SHP77 treated with DMSO at 0.1 percent for 48 hours (cell line): ENCODE data around the gene GALNT2.

ENCODE experiments used
- DNase-seq: peaks from one replicate; lab custom pipeline; 2025; lab: John Stamatoyannopoulos, UW

Gene GALNT2

DNA sequence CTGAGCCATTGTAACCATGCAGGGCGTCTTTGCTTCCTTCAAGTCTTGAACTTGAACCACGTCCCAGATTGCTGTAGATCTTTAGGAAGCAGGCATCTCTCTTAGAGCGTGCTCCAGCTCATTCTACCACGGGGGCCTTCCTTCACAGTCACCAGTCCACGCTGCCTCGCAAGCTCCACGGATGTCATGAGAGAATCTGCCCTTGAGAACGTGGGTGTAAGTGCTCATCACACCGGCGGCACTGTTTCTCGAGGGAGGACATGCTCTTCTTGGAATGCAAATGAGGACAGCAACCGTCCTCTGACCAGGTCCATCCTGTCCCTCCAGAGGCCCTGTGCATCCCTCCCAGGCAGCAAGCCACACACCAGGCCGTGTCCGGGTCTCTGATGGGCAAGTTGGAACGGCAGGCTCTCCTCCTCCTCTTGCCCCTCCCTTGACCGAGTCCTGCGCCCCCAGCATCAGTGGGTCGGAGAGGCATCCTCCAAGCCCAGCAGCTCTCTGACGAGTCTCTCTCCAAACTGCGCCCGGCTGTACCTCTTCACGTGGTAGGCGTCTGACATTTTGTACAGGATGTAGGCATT is 256.0 kb downstream of the GALNT2 start:
- no peak for DNase-seq

DNA sequence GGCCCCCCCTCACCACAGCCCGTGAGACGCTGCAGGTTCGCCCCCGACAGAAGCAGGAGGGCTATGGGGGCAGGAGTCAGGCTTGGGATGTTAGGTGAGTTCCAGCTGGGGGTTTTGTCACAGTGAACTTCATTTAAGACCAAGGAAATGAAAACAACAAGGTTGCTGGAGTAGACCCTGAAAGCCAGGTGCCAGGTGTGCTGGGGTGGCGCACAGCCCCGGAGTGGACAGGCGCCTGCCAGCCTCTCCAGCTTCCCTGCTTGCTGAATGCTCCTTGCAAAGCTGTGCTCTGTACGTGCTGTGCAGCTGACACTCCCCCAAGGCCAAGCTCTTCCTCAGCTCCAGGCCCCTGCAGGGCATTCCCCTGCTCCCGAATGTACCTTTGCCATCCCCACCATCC is 256.6 kb downstream of the GALNT2 start:
- no peak for DNase-seq

DNA sequence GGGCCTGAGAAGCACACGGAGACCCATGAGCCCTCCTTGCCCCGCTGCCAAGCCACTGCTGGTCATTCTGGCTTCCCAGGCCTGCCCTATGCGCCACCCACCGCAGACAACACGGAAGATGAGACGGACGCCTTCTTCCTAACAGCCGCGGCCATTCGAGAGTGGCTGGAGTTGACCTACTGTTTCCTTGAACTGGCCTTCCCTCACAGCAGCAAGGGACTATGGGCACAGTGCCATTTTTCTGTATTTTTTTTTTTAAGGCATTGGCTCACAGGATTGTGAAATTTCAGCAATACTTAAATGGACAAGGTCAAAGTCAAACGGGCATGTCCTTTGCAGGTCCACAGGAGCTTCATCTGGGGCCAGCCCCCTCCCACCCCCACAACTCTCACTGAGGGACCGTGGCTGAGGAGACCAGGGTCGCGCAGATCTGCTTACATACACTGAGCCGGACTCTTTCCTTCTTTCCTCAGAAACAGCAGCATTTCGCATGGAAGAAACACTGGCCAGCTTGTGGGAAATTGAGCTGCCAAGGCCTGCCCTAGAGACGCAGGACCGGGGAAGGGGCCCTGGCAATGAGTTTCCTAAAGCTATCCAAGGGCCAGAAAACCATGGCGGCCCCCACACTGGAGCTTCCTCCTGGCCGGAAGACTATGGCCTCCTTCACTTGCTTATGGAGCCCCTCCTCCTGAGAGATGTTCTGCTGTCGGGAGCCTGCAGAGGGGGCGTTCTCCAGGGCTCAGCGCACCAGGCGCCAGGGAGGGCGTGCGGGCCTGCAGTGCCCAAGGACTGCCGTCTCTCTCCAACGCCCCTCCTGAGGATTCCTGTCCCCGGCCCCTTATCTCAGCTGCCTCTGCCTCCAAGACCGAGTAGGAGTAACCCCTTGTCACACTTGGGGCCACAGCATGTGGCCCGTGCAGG is 260.2 kb downstream of the GALNT2 start:
- no peak for DNase-seq

DNA sequence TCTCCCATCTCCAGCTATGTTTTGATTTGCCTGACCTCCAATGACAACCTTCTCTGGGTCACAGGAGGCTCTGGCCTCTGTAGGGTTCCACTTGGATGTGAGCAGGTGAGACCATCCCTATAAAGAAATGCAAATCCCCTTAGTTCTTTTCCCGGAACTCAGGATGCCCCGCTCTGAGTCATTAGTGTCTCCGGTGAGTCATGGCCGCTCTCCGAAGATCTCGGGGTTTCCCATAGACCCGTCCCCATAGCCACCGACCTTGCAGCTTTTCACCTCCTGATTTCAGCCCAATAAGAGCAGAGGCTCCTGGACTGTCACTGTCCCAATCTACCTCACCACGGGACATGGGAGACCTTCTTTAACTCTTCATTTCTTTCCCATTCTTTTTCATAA is 260.9 kb downstream of the GALNT2 start:
- DNase-seq, result no peak

DNA sequence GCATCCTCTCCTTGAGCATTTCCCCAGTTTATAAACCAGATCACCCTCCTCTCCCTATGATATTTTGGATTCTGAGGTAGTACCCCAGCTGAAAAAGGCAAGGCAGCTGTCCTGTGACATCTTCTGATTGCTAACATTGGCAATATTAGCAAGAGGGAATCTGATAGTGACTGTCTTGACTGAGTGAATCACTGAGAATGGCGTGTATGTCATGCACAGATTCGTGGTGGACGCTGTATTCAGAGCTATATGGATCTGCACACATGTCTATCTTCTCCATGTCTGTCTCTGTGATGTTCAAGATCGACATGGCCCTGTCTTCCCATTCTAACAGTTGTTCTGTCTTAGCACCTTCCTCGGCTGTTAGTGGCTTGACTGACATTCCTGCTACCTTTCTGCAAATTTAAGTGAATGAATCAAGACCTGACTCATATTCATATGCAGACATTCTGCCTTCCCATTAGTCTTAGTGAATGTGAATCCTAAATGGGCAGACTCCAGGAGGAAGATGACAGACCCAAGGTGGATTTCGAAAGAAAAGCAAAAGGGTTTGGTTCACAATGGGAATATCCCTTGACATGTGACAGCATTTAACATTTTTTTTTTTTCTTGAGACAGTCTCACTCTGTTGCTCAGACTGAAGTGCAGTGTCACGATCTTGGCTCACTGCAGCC is 261.4 kb downstream of the GALNT2 start:
- no peak for DNase-seq

DNA sequence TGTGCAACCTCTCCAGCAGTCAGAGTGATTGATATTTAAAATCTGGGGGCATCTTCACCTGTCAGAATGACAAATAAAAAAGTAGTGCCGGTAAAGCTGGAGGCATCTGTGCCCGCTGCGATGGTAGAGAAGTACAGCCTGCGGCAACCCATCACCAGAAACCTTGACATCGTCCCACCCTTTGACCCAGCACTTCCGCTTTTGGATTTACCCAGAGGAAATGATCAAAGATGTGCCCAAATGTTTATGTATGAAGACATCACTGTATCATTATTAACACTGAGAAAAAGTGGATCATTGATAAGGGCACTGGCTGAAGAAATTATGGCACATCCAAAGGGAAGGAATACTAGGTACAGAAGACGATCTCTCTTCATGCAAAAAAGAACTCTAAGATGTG is 263.1 kb downstream of the GALNT2 start:
- DNase-seq, result no peak
